GM23338 (cell line): ENCODE data around the gene DNAH9. TPM values are rescaled to one million over a fixed set of nuclear protein-coding genes. Genes with fewer than 3 reads are reported as not detected.

ENCODE experiments used
- ATAC-seq: fragments of 200-7000 bp; cut with Tn5 transposase; 3 replicates; pipeline ENCODE4 v1.9.1; 2020
- DNase-seq: peaks from one replicate; pipeline ENCODE4 v3.0.0-alpha.2; 2015; ENCODE audit warnings: low spot score
- H2AFZ ChIP-seq: fragments of 200-600 bp; sonication (generic); 2 replicates; pipeline ENCODE4 v1.8.0; 2016; ENCODE audit warnings: antibody characterized with exemption, mild to moderate bottlenecking, moderate library complexity
- H3F3A ChIP-seq: fragments of 200-600 bp; sonication (generic); replicated peaks from 2 replicates; pipeline ENCODE4 v1.8.0; 2017; ENCODE audit warnings: antibody characterized with exemption, mixed run types, low read depth
- H3K27ac ChIP-seq: fragments of 200-600 bp; sonication (generic); 2 replicates; pipeline ENCODE4 v1.6.1; 2016; ENCODE audit warnings: low read depth
- H3K27me3 ChIP-seq: fragments of 200-600 bp; sonication (generic); 2 replicates; pipeline ENCODE4 v1.8.0; 2016; ENCODE audit warnings: mild to moderate bottlenecking, mixed run types, moderate library complexity; ENCODE audit not compliant: insufficient read depth
- H3K36me3 ChIP-seq: fragments of 200-600 bp; sonication (generic); 2 replicates; pipeline ENCODE4 v1.8.0; 2016; ENCODE audit warnings: mild to moderate bottlenecking; ENCODE audit not compliant: insufficient read depth
- H3K4me1 ChIP-seq: fragments of 200-600 bp; sonication (generic); 2 replicates; pipeline ENCODE4 v1.8.0; 2016; ENCODE audit warnings: mild to moderate bottlenecking, moderate library complexity; ENCODE audit not compliant: insufficient read depth
- H3K4me2 ChIP-seq: fragments of 200-600 bp; sonication (generic); 2 replicates; pipeline ENCODE4 v1.7.1; 2017; ENCODE audit warnings: mixed run types
- H3K4me3 ChIP-seq: fragments of 200-600 bp; sonication (generic); 2 replicates; pipeline ENCODE4 v1.6.1; 2016; ENCODE audit warnings: mixed run types
- H3K79me2 ChIP-seq: fragments of 200-600 bp; sonication (generic); replicated peaks from 2 replicates; pipeline ENCODE4 v1.8.0; 2017; ENCODE audit warnings: mild to moderate bottlenecking; ENCODE audit not compliant: insufficient read depth
- H3K9me2 ChIP-seq: fragments of 200-600 bp; sonication (generic); 2 replicates; pipeline ENCODE4 v1.8.0; 2017; ENCODE audit not compliant: insufficient read depth
- H4K20me1 ChIP-seq: fragments of 200-600 bp; sonication (generic); replicated peaks from 2 replicates; pipeline ENCODE4 v1.8.0; 2017; ENCODE audit warnings: mild to moderate bottlenecking; ENCODE audit not compliant: insufficient read depth
- H3K27ac Mint-ChIP-seq: 2 replicates; pipeline ENCODE4 v1.8.0; 2020; ENCODE audit warnings: inconsistent platforms, mild to moderate bottlenecking, moderate library complexity, mixed read lengths
- H3K27me3 Mint-ChIP-seq: 3 replicates; pipeline ENCODE4 v1.8.0; 2022; ENCODE audit warnings: low read depth, mild to moderate bottlenecking, moderate library complexity, mixed read lengths, inconsistent platforms; ENCODE audit not compliant: insufficient read depth, poor library complexity
- H3K36me3 Mint-ChIP-seq: 3 replicates; pipeline ENCODE4 v1.8.0; 2021; ENCODE audit warnings: low read depth, mild to moderate bottlenecking, inconsistent platforms, moderate library complexity, mixed read lengths
- H3K4me1 Mint-ChIP-seq: 3 replicates; pipeline ENCODE4 v1.8.0; 2020; ENCODE audit warnings: mild to moderate bottlenecking, inconsistent platforms, mixed read lengths
- H3K4me3 Mint-ChIP-seq: 3 replicates; pipeline ENCODE4 v1.8.0; 2021; ENCODE audit warnings: moderate library complexity, mild to moderate bottlenecking, inconsistent platforms, mixed read lengths
- H3K9me3 Mint-ChIP-seq: 3 replicates; pipeline ENCODE4 v1.8.0; 2020; ENCODE audit warnings: moderate library complexity, mild to moderate bottlenecking, inconsistent platforms, mixed read lengths
- EZH2 ChIP-seq: fragments of 200-600 bp; sonication (generic); IDR thresholded peaks from one replicate; pipeline ENCODE4 v1.8.0; 2017; ENCODE audit warnings: antibody characterized with exemption, mild to moderate bottlenecking, low read depth; ENCODE audit not compliant: unreplicated experiment
- JUNB ChIP-seq: IDR thresholded peaks from one replicate; pipeline ENCODE4 v1.6.1; 2016; ENCODE audit warnings: antibody characterized with exemption; ENCODE audit not compliant: unreplicated experiment
- NANOG ChIP-seq: IDR thresholded peaks from 2 replicates; pipeline ENCODE4 v1.6.1; 2016; ENCODE audit warnings: antibody characterized with exemption, borderline replicate concordance
- STAT1 ChIP-seq: IDR thresholded peaks from one replicate; pipeline ENCODE4 v1.6.1; 2016; ENCODE audit warnings: antibody characterized with exemption; ENCODE audit not compliant: unreplicated experiment
- ZNF114 ChIP-seq: fragments of 250-450 bp; sonication (Bioruptor Pico); IDR thresholded peaks from 2 replicates; pipeline ENCODE4 v1.5.0; 2020; ENCODE audit warnings: mild to moderate bottlenecking, moderate library complexity
- ZNF331 ChIP-seq: fragments of 250-450 bp; sonication (Bioruptor Pico); IDR thresholded peaks from 2 replicates; pipeline ENCODE4 v1.5.0; 2020; ENCODE audit warnings: low read depth, mild to moderate bottlenecking, moderate library complexity
- polyA plus RNA-seq: library from polyadenylated mRNA; unstranded; fragments of >200 nt; fragmentation: Nextera tagmentation; extraction: Ambion mirVana; gene quantifications from 2 replicates; pipeline ENCODE4 v1.2.1, GENCODE V29; 2016
- total RNA-seq: library from RNA; depleted of rRNA; stranded (reverse); fragments of >200 nt; shearing (Covaris generic); gene quantifications from 2 replicates; pipeline ENCODE4 v1.2.3, GENCODE V29; 2014
- TF ChIP-seq, protein P1 (sequence below), 2 experiments: fragments of 200-600 bp in 1 of 2; sonication (generic) in 1 of 2; conservative IDR thresholded peaks; 2 replicates each; pipeline versions ENCODE4 v1.5.1 to v1.6.1; 2016 to 2017; ENCODE audit warnings: antibody characterized with exemption in 2 of 2, low read depth in 2 of 2, mild to moderate bottlenecking in 2 of 2, moderate library complexity in 1 of 2
- TF ChIP-seq, protein P2 (sequence below): IDR thresholded peaks from one replicate; pipeline ENCODE4 v1.6.1; 2018; ENCODE audit warnings: antibody characterized with exemption; ENCODE audit not compliant: unreplicated experiment
- TF ChIP-seq, protein P3 (sequence below): IDR thresholded peaks from 2 replicates; pipeline ENCODE4 v1.6.1; 2016; ENCODE audit warnings: antibody characterized with exemption

The DNAH9 gene
- total and polyA plus RNA-seq, 2 experiments from 2014 or later = not detected

DNA sequence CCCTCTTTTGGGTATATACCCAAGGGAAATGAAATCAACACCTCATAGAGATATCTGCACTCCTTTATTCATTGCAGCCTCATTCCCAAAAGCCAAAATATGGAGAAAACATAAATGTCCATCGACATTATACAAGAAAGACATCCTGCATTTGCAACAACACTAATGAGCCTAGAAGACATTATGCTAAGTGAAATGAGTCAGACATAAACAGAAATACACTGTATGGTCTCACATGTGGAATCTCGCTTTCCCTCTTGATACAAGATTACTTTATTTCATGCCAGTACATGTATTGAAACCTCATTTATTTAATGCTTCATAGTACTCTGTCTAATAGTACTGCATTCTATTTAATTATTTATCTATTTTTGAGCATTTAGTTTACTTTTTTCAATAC, 241.8 kb downstream of the DNAH9 start:
- no peaks in the 10 kb centered on the region for H3K79me2 ChIP-seq
- Mint-ChIP-seq H3K9me3 (peaks cover 78% of the 10 kb centered on the region), H3K27me3 (peaks cover 4% of the 10 kb centered on the region), H3K4me3 (no peak overlapping the region), H3K4me1 (no peaks in the 10 kb centered on the region), H3K27ac (no peak overlapping the region), H3K36me3 (peaks cover 12% of the 10 kb centered on the region; the same call in 2 of the 3 replicates)
- no peaks in the 10 kb centered on the region for H3K9me2 ChIP-seq
- H2AFZ ChIP-seq = no peak overlapping the region
- no peak overlapping the region for H3K4me2 ChIP-seq
- H3K27me3 ChIP-seq = no peaks in the 10 kb centered on the region
- H3K4me1 ChIP-seq = no peaks in the 10 kb centered on the region
- no peaks in the 10 kb centered on the region for H3F3A ChIP-seq
- ATAC-seq (no peak), DNase-seq (no peak)
- TF ChIP-seq JUNB (no peak), EZH2 (no peak), ZNF114 (CRISPR knock-in tag) (no peak), STAT1 (no peak), ZNF331 (no peak), NANOG (no peak)
- TF ChIP-seq, protein P1, sequence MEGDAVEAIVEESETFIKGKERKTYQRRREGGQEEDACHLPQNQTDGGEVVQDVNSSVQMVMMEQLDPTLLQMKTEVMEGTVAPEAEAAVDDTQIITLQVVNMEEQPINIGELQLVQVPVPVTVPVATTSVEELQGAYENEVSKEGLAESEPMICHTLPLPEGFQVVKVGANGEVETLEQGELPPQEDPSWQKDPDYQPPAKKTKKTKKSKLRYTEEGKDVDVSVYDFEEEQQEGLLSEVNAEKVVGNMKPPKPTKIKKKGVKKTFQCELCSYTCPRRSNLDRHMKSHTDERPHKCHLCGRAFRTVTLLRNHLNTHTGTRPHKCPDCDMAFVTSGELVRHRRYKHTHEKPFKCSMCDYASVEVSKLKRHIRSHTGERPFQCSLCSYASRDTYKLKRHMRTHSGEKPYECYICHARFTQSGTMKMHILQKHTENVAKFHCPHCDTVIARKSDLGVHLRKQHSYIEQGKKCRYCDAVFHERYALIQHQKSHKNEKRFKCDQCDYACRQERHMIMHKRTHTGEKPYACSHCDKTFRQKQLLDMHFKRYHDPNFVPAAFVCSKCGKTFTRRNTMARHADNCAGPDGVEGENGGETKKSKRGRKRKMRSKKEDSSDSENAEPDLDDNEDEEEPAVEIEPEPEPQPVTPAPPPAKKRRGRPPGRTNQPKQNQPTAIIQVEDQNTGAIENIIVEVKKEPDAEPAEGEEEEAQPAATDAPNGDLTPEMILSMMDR (conservative IDR thresholded peaks at IDR 0.05; ENCODE audit: low read depth in 2 of 2) = no peak
- TF ChIP-seq, protein P2, sequence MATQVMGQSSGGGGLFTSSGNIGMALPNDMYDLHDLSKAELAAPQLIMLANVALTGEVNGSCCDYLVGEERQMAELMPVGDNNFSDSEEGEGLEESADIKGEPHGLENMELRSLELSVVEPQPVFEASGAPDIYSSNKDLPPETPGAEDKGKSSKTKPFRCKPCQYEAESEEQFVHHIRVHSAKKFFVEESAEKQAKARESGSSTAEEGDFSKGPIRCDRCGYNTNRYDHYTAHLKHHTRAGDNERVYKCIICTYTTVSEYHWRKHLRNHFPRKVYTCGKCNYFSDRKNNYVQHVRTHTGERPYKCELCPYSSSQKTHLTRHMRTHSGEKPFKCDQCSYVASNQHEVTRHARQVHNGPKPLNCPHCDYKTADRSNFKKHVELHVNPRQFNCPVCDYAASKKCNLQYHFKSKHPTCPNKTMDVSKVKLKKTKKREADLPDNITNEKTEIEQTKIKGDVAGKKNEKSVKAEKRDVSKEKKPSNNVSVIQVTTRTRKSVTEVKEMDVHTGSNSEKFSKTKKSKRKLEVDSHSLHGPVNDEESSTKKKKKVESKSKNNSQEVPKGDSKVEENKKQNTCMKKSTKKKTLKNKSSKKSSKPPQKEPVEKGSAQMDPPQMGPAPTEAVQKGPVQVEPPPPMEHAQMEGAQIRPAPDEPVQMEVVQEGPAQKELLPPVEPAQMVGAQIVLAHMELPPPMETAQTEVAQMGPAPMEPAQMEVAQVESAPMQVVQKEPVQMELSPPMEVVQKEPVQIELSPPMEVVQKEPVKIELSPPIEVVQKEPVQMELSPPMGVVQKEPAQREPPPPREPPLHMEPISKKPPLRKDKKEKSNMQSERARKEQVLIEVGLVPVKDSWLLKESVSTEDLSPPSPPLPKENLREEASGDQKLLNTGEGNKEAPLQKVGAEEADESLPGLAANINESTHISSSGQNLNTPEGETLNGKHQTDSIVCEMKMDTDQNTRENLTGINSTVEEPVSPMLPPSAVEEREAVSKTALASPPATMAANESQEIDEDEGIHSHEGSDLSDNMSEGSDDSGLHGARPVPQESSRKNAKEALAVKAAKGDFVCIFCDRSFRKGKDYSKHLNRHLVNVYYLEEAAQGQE = no peak
- TF ChIP-seq, protein P3, sequence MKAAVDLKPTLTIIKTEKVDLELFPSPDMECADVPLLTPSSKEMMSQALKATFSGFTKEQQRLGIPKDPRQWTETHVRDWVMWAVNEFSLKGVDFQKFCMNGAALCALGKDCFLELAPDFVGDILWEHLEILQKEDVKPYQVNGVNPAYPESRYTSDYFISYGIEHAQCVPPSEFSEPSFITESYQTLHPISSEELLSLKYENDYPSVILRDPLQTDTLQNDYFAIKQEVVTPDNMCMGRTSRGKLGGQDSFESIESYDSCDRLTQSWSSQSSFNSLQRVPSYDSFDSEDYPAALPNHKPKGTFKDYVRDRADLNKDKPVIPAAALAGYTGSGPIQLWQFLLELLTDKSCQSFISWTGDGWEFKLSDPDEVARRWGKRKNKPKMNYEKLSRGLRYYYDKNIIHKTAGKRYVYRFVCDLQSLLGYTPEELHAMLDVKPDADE = no peak
- H3K27ac ChIP-seq = no peak overlapping the region
- no peak overlapping the region for H3K4me3 ChIP-seq
- no peaks in the 10 kb centered on the region for H4K20me1 ChIP-seq
- peaks cover 10% of the 10 kb centered on the region; the same call in 1 of the 2 replicates for H3K36me3 ChIP-seq

DNA sequence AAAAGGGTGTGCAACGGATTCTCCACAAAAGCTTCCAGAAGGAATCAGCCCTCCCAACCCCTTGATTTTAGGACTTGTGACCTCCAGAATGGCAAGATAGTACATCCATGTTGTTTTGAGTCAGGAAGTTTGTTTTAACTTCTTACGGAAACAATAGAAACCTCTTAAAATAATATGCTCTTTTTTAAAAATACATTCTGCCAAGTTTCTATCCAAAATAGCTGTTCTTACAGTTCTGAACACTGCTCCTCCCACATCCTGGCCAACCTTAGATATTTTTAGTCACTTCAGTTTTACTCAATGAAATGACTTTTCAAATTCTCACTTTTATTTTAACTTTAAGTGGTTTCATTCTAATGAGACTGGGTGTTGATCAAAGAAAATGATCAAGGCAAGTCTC, 242.6 kb downstream of the DNAH9 start:
- H3K9me3 Mint-ChIP-seq = peaks cover 71% of the 10 kb centered on the region
- DNase-seq = no peak
- ATAC-seq = no peak

More for the DNA sequence above, 242.6 kb downstream of the DNAH9 start:
- no peaks in the 10 kb centered on the region for H3K27me3 ChIP-seq
- H3K36me3 Mint-ChIP-seq = peaks cover 12% of the 10 kb centered on the region; the same call in 2 of the 3 replicates
- no peak overlapping the region for H3K4me2 ChIP-seq
- no peaks in the 10 kb centered on the region for H3F3A ChIP-seq
- H2AFZ ChIP-seq = no peak overlapping the region
- no peaks in the 10 kb centered on the region for H3K79me2 ChIP-seq
- H3K36me3 ChIP-seq = peaks cover 10% of the 10 kb centered on the region; the same call in 1 of the 2 replicates
- H3K27ac Mint-ChIP-seq = no peak overlapping the region
- no peak overlapping the region for H3K4me3 ChIP-seq
- no peak overlapping the region for H3K27ac ChIP-seq
- no peaks in the 10 kb centered on the region for H4K20me1 ChIP-seq
- H3K4me1 ChIP-seq = no peaks in the 10 kb centered on the region
- TF ChIP-seq ZNF331 = no peak
- TF ChIP-seq EZH2 = no peak
- TF ChIP-seq, protein P2 = no peak
- no peak overlapping the region for H3K4me3 Mint-ChIP-seq
- no peaks in the 10 kb centered on the region for H3K9me2 ChIP-seq
- H3K27me3 Mint-ChIP-seq = peaks cover 4% of the 10 kb centered on the region
- no peaks in the 10 kb centered on the region for H3K4me1 Mint-ChIP-seq
